ENCODE data around the gene CADM1. TPM values are rescaled to one million over a fixed set of nuclear protein-coding genes. Genes with fewer than 3 reads are reported as not detected.

The CADM1 gene
- polyA plus RNA-seq, 1 experiment, result 31.8 TPM

GRCh38 chr11:115322553-115323203 lies 181.5 kb downstream of the CADM1 start:
- no peak overlapping the region for H3K4me3 ChIP-seq (ENCODE audit: low read depth, low read length)
- CTCF ChIA-PET, result interaction anchor here (0.7 to 1.9 kb wide), 3 partner anchors 9 to 902 kb away, joined by 3 to 5 read pairs (median 3); no protein-coding TSS in a partner anchor

GRCh38 chr11:115321605-115322289 lies 182.5 kb downstream of the CADM1 start:
- Histone ChIP-seq H3K27me3 (ENCODE audit: control insufficient read depth, insufficient read depth, low read length) (no peaks in the 10 kb centered on the region), H3K36me3 (ENCODE audit: control insufficient read depth, insufficient read depth, low read length) (no peaks in the 10 kb centered on the region), H3K4me3 (ENCODE audit: low read depth, low read length) (no peak overlapping the region)
- CTCF ChIA-PET, result interaction anchor here (0.6 to 1.9 kb wide), 3 partner anchors 9 to 903 kb away, joined by 3 to 5 read pairs (median 3); no protein-coding TSS in a partner anchor
- POLR2A ChIA-PET, result no interaction called here
- DNase-seq (ENCODE audit: low read depth), result no peak
- TF ChIP-seq CTCF (IDR thresholded peaks at IDR 0.05; ENCODE audit: insufficient read depth, low read depth, low read length), result no peak

More at GRCh38 chr11:115322553-115323203, 181.5 kb downstream of the CADM1 start:
- Histone ChIP-seq H3K27me3 (ENCODE audit: control insufficient read depth, insufficient read depth, low read length) (no peaks in the 10 kb centered on the region), H3K36me3 (ENCODE audit: control insufficient read depth, insufficient read depth, low read length) (no peaks in the 10 kb centered on the region)
- POLR2A ChIA-PET, result interaction anchor here (0.6 kb wide), 1 partner anchor 10 kb away, joined by 3 read pairs; no protein-coding TSS in a partner anchor
- TF ChIP-seq CTCF (IDR thresholded peaks at IDR 0.05; ENCODE audit: insufficient read depth, low read depth, low read length), result no peak
- DNase-seq (ENCODE audit: low read depth), result no peak

GRCh38 chr11:115317277-115318185 lies 186.7 kb downstream of the CADM1 start:
- ChIA-PET POLR2A (no interaction called here), CTCF (interaction anchor here (0.5 kb wide), 1 partner anchor 121 kb away, joined by 3 read pairs; no protein-coding TSS in a partner anchor)
- H3K36me3 ChIP-seq (ENCODE audit: control insufficient read depth, insufficient read depth, low read length), result no peaks in the 10 kb centered on the region
- TF ChIP-seq CTCF (IDR thresholded peaks at IDR 0.05; ENCODE audit: insufficient read depth, low read depth, low read length), result no peak
- H3K4me3 ChIP-seq (ENCODE audit: low read depth, low read length), result no peak overlapping the region
- no peaks in the 10 kb centered on the region for H3K27me3 ChIP-seq (ENCODE audit: control insufficient read depth, insufficient read depth, low read length)
- no peak for DNase-seq (ENCODE audit: low read depth)

- no peaks in the 10 kb centered on the region for H3K36me3 ChIP-seq (ENCODE audit: control insufficient read depth, insufficient read depth, low read length)
- no peak overlapping the region for H3K4me3 ChIP-seq (ENCODE audit: low read depth, low read length)
- TF ChIP-seq CTCF (IDR thresholded peaks at IDR 0.05; ENCODE audit: insufficient read depth, low read depth, low read length), result no peak
- no peak for DNase-seq (ENCODE audit: low read depth)
- ChIA-PET POLR2A (no interaction called here), CTCF (no interaction called here)
- H3K27me3 ChIP-seq (ENCODE audit: control insufficient read depth, insufficient read depth, low read length), result no peaks in the 10 kb centered on the region
Observed at GRCh38 chr11:115316696-115317095, 187.5 kb downstream of the CADM1 start.

Measured in BJ (cell line).